AG08395 (cell line): ENCODE results near the gene IL34.
"Not testable (repeated sequence)": the region's sequence is repeated elsewhere in the genome, so short reads cannot be mapped to it uniquely, and the experiment has no call there.

Source experiments
- DNase-seq: peaks from one replicate; pipeline ENCODE4 v3.0.0; 2012; ENCODE audit warnings: mixed read lengths, low spot score

The IL34 gene

GRCh38 chr16:70632273-70632672 lies 14.1 kb upstream of the IL34 start:
- DNase-seq: no peak

GRCh38 chr16:70633617-70634016 lies 12.7 kb upstream of the IL34 start:
- DNase-seq: not testable (repeated sequence)

GRCh38 chr16:70634861-70635260 lies 11.5 kb upstream of the IL34 start:
- no peak for DNase-seq

GRCh38 chr16:70635336-70636016 lies 10.9 kb upstream of the IL34 start:
- DNase-seq: peak; percentile 66

- peak; percentile 51 for DNase-seq
Observed at GRCh38 chr16:70638814-70639792, 7.3 kb upstream of the IL34 start.

- DNase-seq: no peak
Observed at GRCh38 chr16:70642633-70643032, 3.7 kb upstream of the IL34 start.

GRCh38 chr16:70643264-70643663 lies 3.1 kb upstream of the IL34 start:
- not testable (repeated sequence) for DNase-seq

GRCh38 chr16:70644763-70645597 lies 1.4 kb upstream of the IL34 start:
- DNase-seq: no peak

GRCh38 chr16:70647441-70648359 lies 1.3 kb downstream of the IL34 start:
- no peak for DNase-seq

GRCh38 chr16:70648606-70649005 lies 2.2 kb downstream of the IL34 start:
- no peak for DNase-seq

GRCh38 chr16:70649300-70649699 lies 2.9 kb downstream of the IL34 start:
- DNase-seq: no peak

GRCh38 chr16:70650216-70650615 lies 3.9 kb downstream of the IL34 start:
- DNase-seq: no peak

- DNase-seq: no peak
Observed at GRCh38 chr16:70651524-70651923, 5.2 kb downstream of the IL34 start.

- DNase-seq: no peak
Observed at GRCh38 chr16:70652322-70652721, 6.0 kb downstream of the IL34 start.

- DNase-seq: no peak
Observed at GRCh38 chr16:70653406-70653805, 7.0 kb downstream of the IL34 start.

- DNase-seq: peak; percentile 79
Observed at GRCh38 chr16:70653809-70654771, 7.7 kb downstream of the IL34 start.

GRCh38 chr16:70656065-70656711 lies 9.8 kb downstream of the IL34 start:
- DNase-seq: no peak

- DNase-seq: no peak
Observed at GRCh38 chr16:70656712-70657263, 10.4 kb downstream of the IL34 start.

GRCh38 chr16:70657956-70658355 lies 11.6 kb downstream of the IL34 start:
- no peak for DNase-seq
